Stomach (tissue), 9 donors: ENCODE results near the gene ABCB1. TPM values are rescaled to one million over a fixed set of nuclear protein-coding genes. Genes with fewer than 3 reads are reported as not detected.

Source experiments
- DNase-seq, 2 donors: peaks; one replicate each; pipeline versions ENCODE4 v3.0.0 to v3.0.0-alpha.2; 2013 to 2019
- H3K27ac ChIP-seq, 5 donors: fragments of 200-600 bp in 4 of 5; sonication (generic) in 4 of 5; one replicate each; pipeline ENCODE4 v1.5.1; 2013 to 2019; ENCODE audit warnings: mild to moderate bottlenecking in 1 of 5, moderate library complexity in 1 of 5
- H3K27me3 ChIP-seq, 3 donors: fragments of 200-600 bp; sonication (generic); one replicate each; pipeline ENCODE4 v1.5.1; 2017 to 2019; ENCODE audit warnings: mixed run types in 1 of 3
- H3K36me3 ChIP-seq, 4 donors: fragments of 200-600 bp; sonication (generic); 1 replicate in 3 of 4; 2 replicates in 1 of 4; pipeline ENCODE4 v1.5.1; 2016 to 2019
- H3K4me1 ChIP-seq, 4 donors: fragments of 200-600 bp; sonication (generic); one replicate each; pipeline ENCODE4 v1.5.1; 2016 to 2019
- H3K4me3 ChIP-seq, 4 donors: fragments of 200-600 bp; sonication (generic) in 3 of 4; one replicate each; pipeline ENCODE4 v1.5.1; 2016 to 2019; ENCODE audit warnings: mild to moderate bottlenecking in 1 of 4
- H3K9me3 ChIP-seq, 4 donors: fragments of 200-600 bp; sonication (generic); one replicate each; pipeline ENCODE4 v1.5.1; 2016 to 2019
- EP300 ChIP-seq: sonication (generic); formaldehyde crosslinking; IDR thresholded peaks from one replicate; pipeline ENCODE4 v1.6.1; 2017; ENCODE audit warnings: antibody characterized with exemption
- POLR2A ChIP-seq, 4 donors: fragments of 450-650 bp; IDR thresholded peaks; one replicate each; pipeline ENCODE4 v1.6.1; 2016; ENCODE audit warnings: antibody characterized with exemption in 4 of 4, control low read depth in 2 of 4, mild to moderate bottlenecking in 1 of 4, moderate library complexity in 1 of 4
- POLR2AphosphoS5 ChIP-seq, 3 donors: sonication (generic); formaldehyde crosslinking; IDR thresholded peaks; one replicate each; pipeline ENCODE4 v1.6.1; 2016; ENCODE audit warnings: antibody characterized with exemption in 3 of 3
- WGBS, 5 donors: extraction: QIAGEN DNeasy Blood & Tissue Kit in 3 of 5; methylation state at CpG; one replicate each; pipeline versions ENCODE4 v1.1.5 to v1.1.7; 2013 to 2018; 5-methylcytosine and 5-hydroxymethylcytosine counted together
- intact Hi-C: fragments of 100-400 bp; cut with DNase I; formaldehyde crosslinking; loops from one replicate; pipeline ENCODE4 v1.15.1; 2023; ENCODE audit warnings: low total_unique reads
- polyA plus RNA-seq, 3 donors: library from polyadenylated mRNA; stranded (reverse); fragments of 200-250 nt; gene quantifications; one replicate each; pipeline ENCODE4 v1.2.3, GENCODE V29; 2013
- total RNA-seq, 5 donors: library from RNA; depleted of rRNA; stranded (reverse); fragments of >200 nt; gene quantifications; one replicate each; pipeline versions ENCODE4 v1.1.0 to v1.2.3, GENCODE V29; 2014 to 2016
- TF ChIP-seq, protein P1 (sequence below), 7 experiments: fragments of 450-650 bp in 4 of 7; fragments of 200-600 bp in 3 of 7; sonication (generic) in 3 of 7; IDR thresholded peaks; one replicate each; pipeline ENCODE4 v1.5.1; 2016 to 2019; ENCODE audit warnings: antibody characterized with exemption in 7 of 7, control low read depth in 2 of 7, mild to moderate bottlenecking in 1 of 7
- donor health status: healthy with polysubstance abuse.
- donor health status: Bipolar disorder and iron deficiency.
- donor health status: healthy.

The ABCB1 gene
- total and polyA plus RNA-seq, 8 donors: 0.45 to 10.6 (median 1.7) TPM; not detected in 1

DNA sequence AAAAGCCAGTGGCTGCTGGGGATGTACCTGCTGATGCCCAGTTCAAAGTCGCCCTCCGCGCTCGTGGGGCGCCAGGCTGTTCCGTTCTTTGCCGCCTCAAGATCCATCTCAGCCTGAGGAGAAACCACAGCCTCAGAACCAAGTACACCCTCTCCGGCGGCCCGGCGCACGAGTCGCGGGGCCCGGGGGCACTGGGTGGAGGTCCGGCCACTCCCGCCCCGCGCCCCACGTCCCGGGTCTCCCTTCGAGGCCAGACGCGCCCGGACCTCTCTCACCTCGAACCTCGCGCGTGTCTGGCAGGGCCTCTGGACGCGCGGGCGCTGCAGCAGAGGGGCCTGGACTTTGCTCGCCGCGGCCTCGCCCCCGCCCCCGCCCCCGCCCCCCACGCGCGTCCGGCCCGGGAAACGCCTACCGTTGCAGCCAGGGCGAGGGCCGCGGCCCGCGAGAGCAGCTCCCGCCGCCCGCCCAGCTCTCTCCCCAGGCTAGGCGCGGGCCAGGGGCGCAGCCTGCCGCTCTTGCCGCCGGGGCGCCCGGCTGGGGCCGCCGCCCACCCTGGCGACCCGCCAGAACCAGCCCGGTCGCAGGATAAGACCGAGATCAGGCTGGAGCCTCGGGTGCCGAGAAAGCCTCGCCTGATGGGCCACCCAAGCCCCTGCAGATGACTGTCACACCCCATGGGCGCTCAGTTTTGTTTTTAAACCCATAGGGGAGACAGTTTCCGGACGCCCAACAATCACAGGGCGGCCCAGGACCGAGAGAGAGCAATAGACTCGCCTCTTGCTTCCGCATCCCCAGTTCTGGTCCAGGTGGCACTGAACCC, 125.1 kb downstream of the ABCB1 start, which contains the start of gene ABCB4:
Gene ABCB4, minus strand, starts transcription at position 322 of the 820 bp plus-strand sequence. Its CDS starts 215 bp downstream, at position 107.
- TF ChIP-seq POLR2A (IDR thresholded peaks at IDR 0.05) (no peak), EP300 (no peak), POLR2AphosphoS5 (IDR thresholded peaks at IDR 0.05) (no peak)
- TF ChIP-seq, protein P1, sequence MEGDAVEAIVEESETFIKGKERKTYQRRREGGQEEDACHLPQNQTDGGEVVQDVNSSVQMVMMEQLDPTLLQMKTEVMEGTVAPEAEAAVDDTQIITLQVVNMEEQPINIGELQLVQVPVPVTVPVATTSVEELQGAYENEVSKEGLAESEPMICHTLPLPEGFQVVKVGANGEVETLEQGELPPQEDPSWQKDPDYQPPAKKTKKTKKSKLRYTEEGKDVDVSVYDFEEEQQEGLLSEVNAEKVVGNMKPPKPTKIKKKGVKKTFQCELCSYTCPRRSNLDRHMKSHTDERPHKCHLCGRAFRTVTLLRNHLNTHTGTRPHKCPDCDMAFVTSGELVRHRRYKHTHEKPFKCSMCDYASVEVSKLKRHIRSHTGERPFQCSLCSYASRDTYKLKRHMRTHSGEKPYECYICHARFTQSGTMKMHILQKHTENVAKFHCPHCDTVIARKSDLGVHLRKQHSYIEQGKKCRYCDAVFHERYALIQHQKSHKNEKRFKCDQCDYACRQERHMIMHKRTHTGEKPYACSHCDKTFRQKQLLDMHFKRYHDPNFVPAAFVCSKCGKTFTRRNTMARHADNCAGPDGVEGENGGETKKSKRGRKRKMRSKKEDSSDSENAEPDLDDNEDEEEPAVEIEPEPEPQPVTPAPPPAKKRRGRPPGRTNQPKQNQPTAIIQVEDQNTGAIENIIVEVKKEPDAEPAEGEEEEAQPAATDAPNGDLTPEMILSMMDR (IDR thresholded peaks at IDR 0.05): no peak
- peak in 1 of 2 donors; percentile 58 for DNase-seq
- Histone ChIP-seq H3K27me3 (peaks cover 0 to 32% (median 13%) of the 10 kb centered on the region in 3 donors), H3K36me3 (no peaks in the 10 kb centered on the region), H3K4me1 (peaks cover 5 to 24% (median 13%) of the 10 kb centered on the region in 4 donors), H3K4me3 (peak within 1 kb of the TSS; percentile 49 to 63 (median 54)), H3K9me3 (no peaks in the 10 kb centered on the region), H3K27ac (no peak within 1 kb of the TSS)
- intact Hi-C loops: no loop called here
- WGBS, 5 donors: 6 to 21% (median 7%) methylated on average over 11 to 80 of the region's 80 CpGs

DNA sequence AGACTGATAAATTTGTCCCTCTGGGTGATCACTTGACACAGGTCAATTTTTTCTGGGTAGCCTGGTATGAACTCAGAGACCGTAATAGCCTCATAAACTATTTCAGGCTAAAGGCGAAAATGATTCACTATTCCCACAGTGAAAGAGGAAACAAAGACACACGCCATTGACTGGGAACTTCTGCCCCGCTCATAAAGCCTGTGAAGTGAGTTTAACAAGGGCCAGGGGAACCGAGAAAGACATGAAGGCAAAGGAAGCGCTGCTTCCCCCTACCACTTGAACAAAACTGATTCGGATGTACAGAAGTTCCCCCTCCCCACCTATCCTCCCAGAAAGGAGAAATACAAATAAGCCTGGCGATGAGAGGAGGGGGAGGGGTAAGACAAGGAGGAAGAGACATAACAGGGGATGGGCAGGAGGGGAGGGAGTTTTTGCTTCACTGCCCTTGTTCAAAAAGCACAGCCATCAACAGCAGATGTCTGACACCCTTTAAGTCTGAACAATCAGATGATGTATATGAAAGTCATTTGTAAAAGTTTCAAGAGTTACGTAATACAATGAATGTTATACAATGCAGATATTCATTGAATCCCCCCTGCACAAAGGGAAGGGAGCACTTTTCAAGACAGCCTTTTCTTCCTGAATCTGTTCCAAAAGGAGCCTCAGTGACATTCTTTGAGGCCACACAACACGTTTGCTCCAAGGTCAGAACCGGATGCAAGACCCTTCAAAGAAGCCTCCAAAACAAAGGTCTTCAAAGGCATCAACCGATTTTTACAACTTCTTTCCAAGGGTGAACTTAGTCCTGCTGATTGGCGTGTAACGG, 125.9 kb downstream of the ABCB1 start:
- Histone ChIP-seq H3K4me3 (peak overlapping the region; percentile 49 to 63 (median 54)), H3K9me3 (no peaks in the 10 kb centered on the region), H3K4me1 (peaks cover 5 to 24% (median 13%) of the 10 kb centered on the region in 4 donors), H3K27ac (no peak overlapping the region), H3K27me3 (peaks cover 0 to 28% (median 13%) of the 10 kb centered on the region in 3 donors), H3K36me3 (no peaks in the 10 kb centered on the region)
- WGBS, 5 donors: 23 to 36% (median 30%) methylated on average over 14 of the region's 14 CpGs
- DNase-seq: peak in 1 of 2 donors; percentile 47
- no peak for TF ChIP-seq POLR2AphosphoS5 (IDR thresholded peaks at IDR 0.05)
- intact Hi-C loops: no loop called here

DNA sequence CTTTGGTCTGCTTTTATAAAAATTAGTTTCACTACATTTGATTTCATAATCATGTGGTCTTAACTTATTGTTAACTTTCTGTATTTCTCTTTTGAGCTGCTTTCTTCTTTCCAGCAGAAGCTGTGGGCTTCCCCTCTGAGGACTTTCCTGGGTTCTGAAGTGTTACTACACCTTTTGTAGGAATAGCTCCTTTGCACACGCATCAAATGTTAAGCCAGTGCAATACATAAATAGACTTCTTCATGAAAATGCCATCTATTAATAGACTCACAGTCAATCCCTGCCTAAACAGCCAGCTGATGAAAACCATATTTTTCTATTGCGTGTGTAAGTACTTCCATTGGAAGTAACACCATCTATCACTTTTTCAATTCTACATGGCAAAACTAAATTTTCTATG, 126.7 kb downstream of the ABCB1 start:
- TF ChIP-seq POLR2AphosphoS5 (IDR thresholded peaks at IDR 0.05) (no peak), EP300 (no peak), POLR2A (IDR thresholded peaks at IDR 0.05) (no peak)
- TF ChIP-seq, protein P1 (IDR thresholded peaks at IDR 0.05): no peak
- intact Hi-C loops: no loop called here
- no peak overlapping the region for H3K27ac ChIP-seq
- peaks cover 0 to 28% (median 13%) of the 10 kb centered on the region in 3 donors for H3K27me3 ChIP-seq
- 42 to 69% (median 58%) methylated on average over 2 of the region's 2 CpGs for WGBS, 5 donors
- H3K4me1 ChIP-seq: peaks cover 5 to 24% (median 13%) of the 10 kb centered on the region in 4 donors
- H3K9me3 ChIP-seq: no peaks in the 10 kb centered on the region
- no peak for DNase-seq
- no peaks in the 10 kb centered on the region for H3K36me3 ChIP-seq
- no peak overlapping the region for H3K4me3 ChIP-seq

DNA sequence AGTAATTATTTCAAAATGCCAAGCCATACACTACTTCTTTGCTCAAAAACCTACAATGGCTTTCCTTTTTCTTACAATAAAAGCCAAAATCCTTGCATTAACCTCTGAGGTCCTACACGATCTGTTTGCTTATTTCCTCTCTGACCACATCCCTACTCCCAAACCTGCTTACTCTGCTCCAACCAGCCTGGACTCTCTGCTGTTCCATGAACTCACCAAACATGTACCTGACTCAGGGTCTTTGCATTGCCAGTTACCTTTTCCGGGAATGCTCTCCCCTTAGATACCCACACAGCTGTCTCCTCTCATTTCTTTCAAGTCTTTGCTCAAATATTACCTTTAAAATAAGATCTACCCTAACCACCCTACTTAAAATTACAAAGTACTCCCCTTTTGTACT, 127.5 kb downstream of the ABCB1 start:
- Histone ChIP-seq H3K4me3 (no peak overlapping the region), H3K9me3 (no peaks in the 10 kb centered on the region), H3K27me3 (peaks cover 0 to 28% (median 13%) of the 10 kb centered on the region in 3 donors), H3K27ac (no peak overlapping the region), H3K4me1 (peaks cover 5 to 24% (median 13%) of the 10 kb centered on the region in 4 donors), H3K36me3 (no peaks in the 10 kb centered on the region)
- TF ChIP-seq EP300 (no peak), POLR2AphosphoS5 (IDR thresholded peaks at IDR 0.05) (no peak), POLR2A (IDR thresholded peaks at IDR 0.05) (no peak)
- TF ChIP-seq, protein P1 (IDR thresholded peaks at IDR 0.05): no peak
- WGBS, 5 donors: 50 to 80% (median 71%) methylated on average over 2 of the region's 2 CpGs
- no peak for DNase-seq
- intact Hi-C loops: no loop called here
